ENCODE results near the gene PCDHGA6.
A peak's percentile ranks its signal among the peaks of the same experiment; 100 is the strongest.
"Not testable (repeated sequence)": the region's sequence is repeated elsewhere in the genome, so short reads cannot be mapped to it uniquely, and the experiment has no call there.

PCDHGA6 gene

DNA sequence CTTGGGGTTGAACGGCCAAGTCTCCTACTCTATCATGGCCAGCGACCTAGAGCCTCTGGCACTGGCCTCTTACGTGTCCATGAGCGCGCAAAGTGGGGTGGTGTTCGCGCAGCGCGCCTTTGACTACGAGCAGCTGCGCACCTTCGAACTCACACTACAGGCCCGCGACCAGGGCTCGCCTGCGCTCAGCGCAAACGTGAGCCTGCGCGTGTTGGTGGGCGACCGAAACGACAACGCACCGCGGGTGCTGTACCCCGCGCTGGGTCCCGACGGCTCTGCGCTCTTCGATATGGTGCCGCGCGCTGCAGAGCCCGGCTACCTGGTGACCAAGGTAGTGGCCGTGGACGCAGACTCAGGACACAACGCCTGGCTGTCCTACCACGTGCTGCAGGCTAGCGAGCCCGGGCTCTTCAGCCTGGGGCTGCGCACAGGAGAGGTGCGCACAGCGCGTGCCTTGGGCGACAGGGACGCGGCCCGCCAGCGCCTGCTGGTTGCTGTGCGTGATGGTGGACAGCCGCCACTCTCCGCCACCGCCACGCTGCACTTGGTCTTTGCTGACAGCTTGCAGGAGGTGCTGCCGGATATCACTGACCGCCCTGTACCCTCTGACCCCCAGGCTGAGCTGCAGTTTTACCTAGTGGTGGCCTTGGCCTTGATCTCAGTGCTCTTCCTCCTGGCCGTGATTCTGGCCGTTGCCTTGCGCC, 26.0 kb downstream of the PCDHGA6 start:
- Histone ChIP-seq H3K27ac (no peak overlapping the region), H3K9ac (no peak overlapping the region), H3K4me1 (no peaks in the 10 kb centered on the region), H3K27me3 (ENCODE audit: control insufficient read depth, insufficient read depth, low read length) (no peaks in the 10 kb centered on the region), H3K36me3 (ENCODE audit: control insufficient read depth, insufficient read depth, low read length) (no peaks in the 10 kb centered on the region), H3K4me3 (ENCODE audit: low read depth, low read length) (no peak overlapping the region), H3K9me3 (ENCODE audit: control insufficient read depth, low read length) (peaks cover 9% of the 10 kb centered on the region), H3K4me2 (ENCODE audit: low read length) (no peak overlapping the region), H3K79me2 (no peaks in the 10 kb centered on the region), H2AFZ (no peak overlapping the region)
- TF ChIP-seq, protein P1, sequence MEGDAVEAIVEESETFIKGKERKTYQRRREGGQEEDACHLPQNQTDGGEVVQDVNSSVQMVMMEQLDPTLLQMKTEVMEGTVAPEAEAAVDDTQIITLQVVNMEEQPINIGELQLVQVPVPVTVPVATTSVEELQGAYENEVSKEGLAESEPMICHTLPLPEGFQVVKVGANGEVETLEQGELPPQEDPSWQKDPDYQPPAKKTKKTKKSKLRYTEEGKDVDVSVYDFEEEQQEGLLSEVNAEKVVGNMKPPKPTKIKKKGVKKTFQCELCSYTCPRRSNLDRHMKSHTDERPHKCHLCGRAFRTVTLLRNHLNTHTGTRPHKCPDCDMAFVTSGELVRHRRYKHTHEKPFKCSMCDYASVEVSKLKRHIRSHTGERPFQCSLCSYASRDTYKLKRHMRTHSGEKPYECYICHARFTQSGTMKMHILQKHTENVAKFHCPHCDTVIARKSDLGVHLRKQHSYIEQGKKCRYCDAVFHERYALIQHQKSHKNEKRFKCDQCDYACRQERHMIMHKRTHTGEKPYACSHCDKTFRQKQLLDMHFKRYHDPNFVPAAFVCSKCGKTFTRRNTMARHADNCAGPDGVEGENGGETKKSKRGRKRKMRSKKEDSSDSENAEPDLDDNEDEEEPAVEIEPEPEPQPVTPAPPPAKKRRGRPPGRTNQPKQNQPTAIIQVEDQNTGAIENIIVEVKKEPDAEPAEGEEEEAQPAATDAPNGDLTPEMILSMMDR (IDR thresholded peaks at IDR 0.05), result no peak

DNA sequence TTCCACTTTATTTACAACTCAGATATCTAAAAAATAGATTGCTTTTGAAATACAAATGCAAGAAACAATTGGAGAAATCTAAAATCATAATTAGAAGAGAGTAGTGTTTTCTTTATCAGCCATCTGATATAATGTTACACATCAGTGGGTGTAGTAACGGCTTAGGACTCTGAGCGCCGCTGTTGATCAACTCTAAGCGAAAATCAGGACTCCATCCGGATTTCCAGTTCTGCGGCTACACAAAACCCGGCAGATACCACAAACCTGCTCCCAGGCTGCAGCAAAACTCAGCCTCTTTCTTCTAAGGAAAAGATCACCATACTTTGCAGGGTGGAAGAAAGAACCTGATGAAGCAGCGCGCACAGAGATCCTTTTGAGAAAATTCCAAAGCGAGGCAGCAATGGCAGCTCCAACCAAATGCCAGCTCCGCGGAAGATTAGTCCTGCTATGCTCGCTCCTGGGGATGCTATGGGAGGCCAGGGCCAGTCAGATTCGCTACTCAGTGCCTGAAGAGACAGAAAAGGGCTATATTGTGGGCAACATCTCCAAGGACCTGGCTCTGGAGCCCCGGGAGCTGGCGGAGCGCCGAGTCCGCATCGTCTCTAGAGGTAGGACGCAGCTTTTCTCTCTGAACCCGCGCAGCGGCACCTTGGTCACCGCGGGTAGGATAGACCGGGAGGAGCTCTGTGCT, 29.0 kb downstream of the PCDHGA6 start, which contains the start of gene PCDHGA9:
Gene PCDHGA9 (plus strand): TSS at position 226 of the 691 bp plus-strand sequence. CDS start 175 bp downstream, at position 401.
- Histone ChIP-seq H3K9ac (no peak within 1 kb of the TSS), H3K36me3 (ENCODE audit: control insufficient read depth, insufficient read depth, low read length) (no peaks in the 10 kb centered on the region), H2AFZ (no peak within 1 kb of the TSS), H3K4me2 (ENCODE audit: low read length) (peak within 1 kb of the TSS; percentile 17), H3K4me3 (ENCODE audit: low read depth, low read length) (no peak within 1 kb of the TSS), H3K27ac (no peak within 1 kb of the TSS), H3K9me3 (ENCODE audit: control insufficient read depth, low read length) (peaks cover 9% of the 10 kb centered on the region), H3K27me3 (ENCODE audit: control insufficient read depth, insufficient read depth, low read length) (no peaks in the 10 kb centered on the region), H3K79me2 (no peaks in the 10 kb centered on the region), H3K4me1 (no peaks in the 10 kb centered on the region)
- TF ChIP-seq, protein P1 (IDR thresholded peaks at IDR 0.05), result no peak

DNA sequence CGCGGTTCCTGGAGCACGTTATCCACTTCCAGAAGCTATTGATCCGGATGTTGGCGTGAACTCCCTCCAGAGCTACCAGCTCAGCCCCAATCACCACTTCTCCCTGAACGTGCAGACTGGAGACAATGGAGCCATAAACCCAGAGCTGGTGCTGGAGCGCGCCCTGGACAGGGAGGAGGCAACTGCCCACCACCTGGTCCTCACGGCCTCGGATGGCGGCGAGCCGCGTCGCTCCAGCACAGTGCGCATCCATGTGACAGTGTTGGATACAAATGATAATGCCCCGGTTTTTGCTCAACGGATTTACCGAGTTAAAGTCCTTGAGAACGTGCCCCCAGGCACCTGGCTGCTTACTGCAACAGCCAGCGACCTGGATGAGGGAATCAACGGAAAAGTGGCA, 29.7 kb downstream of the PCDHGA6 start:
- no peaks in the 10 kb centered on the region for H3K79me2 ChIP-seq
- H3K9me3 ChIP-seq (ENCODE audit: control insufficient read depth, low read length), result peaks cover 9% of the 10 kb centered on the region
- TF ChIP-seq, protein P1 (IDR thresholded peaks at IDR 0.05), result no peak
- no peak overlapping the region for H3K4me2 ChIP-seq (ENCODE audit: low read length)
- H2AFZ ChIP-seq, result no peak overlapping the region
- no peaks in the 10 kb centered on the region for H3K27me3 ChIP-seq (ENCODE audit: control insufficient read depth, insufficient read depth, low read length)
- no peaks in the 10 kb centered on the region for H3K4me1 ChIP-seq
- H3K27ac ChIP-seq, result no peak overlapping the region
- no peak overlapping the region for H3K4me3 ChIP-seq (ENCODE audit: low read depth, low read length)
- no peak overlapping the region for H3K9ac ChIP-seq
- no peaks in the 10 kb centered on the region for H3K36me3 ChIP-seq (ENCODE audit: control insufficient read depth, insufficient read depth, low read length)

DNA sequence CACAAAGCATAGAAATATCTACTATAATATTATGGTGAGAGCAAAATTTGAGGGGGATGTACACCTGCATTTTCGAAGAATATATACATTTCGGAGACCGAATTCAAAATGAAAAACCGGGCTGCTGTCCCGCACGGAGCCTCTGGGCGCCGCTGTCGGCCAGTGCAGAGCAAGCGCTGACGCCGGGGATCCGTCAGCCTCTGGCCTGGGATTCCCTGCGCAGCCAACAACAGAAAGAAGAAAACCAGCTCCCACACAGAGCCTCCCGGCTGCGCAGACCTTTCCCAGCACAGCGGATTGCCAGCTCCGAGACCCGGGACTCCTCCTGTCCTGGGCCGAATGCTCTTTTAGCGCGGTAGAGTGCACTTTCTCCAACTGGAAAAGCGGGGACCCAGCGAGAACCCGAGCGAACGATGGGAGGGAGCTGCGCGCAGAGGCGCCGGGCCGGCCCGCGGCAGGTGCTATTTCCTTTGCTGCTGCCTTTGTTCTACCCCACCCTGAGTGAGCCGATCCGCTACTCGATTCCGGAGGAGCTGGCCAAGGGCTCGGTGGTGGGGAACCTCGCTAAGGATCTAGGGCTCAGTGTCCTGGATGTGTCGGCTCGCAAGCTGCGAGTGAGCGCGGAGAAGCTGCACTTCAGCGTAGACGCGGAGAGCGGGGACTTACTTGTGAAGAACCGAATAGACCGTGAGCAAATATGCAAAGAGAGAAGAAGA, 34.3 kb downstream of the PCDHGA6 start, which contains the start of gene PCDHGB6:
Gene PCDHGB6 (plus strand): TSS at position 232 of the 716 bp plus-strand sequence. CDS start 182 bp downstream, at position 414.
- H3K79me2 ChIP-seq; H3K9ac ChIP-seq; H3K27me3 ChIP-seq (ENCODE audit: control insufficient read depth, insufficient read depth, low read length); H3K4me1 ChIP-seq; H2AFZ ChIP-seq; H3K27ac ChIP-seq; H3K4me2 ChIP-seq (ENCODE audit: low read length); H3K36me3 ChIP-seq (ENCODE audit: control insufficient read depth, insufficient read depth, low read length): not testable (repeated sequence)
- H3K9me3 ChIP-seq (ENCODE audit: control insufficient read depth, low read length), result peaks cover 10% of the 10 kb centered on the region
- peak within 1 kb of the TSS; percentile 17 for H3K4me3 ChIP-seq (ENCODE audit: low read depth, low read length)
